GM18867 (cell line): ENCODE data around the gene RSPH10B.
"Not testable (repeated sequence)": the region's sequence is repeated elsewhere in the genome, so short reads cannot be mapped to it uniquely, and the experiment has no call there.

Source experiments
- ATAC-seq: cut with Tn5 transposase; IDR thresholded peaks from one replicate; pipeline ENCODE4 v1.9.1; 2021; ENCODE audit warnings: mild to moderate bottlenecking, moderate library complexity; ENCODE audit not compliant: unreplicated experiment

RSPH10B gene

DNA sequence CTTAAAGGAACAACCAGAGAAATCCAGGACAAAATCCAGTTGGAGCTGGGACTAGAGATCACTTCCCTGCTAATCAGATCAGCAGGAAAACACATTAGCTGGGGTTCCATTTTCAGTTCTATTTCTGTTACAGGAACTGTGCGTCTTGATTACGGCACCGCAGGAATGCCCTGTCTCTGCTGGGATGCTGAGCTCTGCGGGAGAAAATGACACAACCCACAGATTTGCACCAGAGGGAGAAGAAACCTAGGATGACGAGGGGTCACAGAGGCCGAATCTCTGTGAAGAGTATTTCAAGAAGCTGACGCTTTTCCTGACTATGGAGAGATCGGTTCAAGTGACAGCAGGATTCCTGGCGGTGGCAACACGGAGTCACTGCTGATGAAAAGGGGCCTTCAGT, 40.2 kb downstream of the RSPH10B start:
- ATAC-seq, result not testable (repeated sequence)

- not testable (repeated sequence) for ATAC-seq
Measured at GRCh38 chr7:5926263-5926870, 44.1 kb downstream of the RSPH10B start.

DNA sequence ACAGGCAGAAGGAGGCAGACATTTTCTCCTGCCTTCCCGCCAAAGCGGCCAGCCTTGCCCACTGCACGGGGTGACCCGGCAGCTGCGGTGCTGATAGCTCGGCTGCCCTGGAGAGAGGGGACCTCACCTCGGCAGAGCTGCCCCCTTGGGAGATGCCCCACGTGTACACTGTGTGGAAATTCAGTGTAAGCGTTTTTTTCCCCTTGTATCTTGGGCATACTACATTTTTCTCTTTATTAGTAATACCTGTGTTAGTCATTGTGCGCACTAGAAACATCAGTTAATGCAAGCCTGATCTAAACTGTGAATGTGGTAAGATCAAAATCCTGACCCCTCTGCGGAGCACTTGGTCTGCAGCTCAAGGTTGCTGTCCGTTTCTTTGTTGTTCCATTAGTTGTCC, 45.9 kb downstream of the RSPH10B start:
- ATAC-seq, result not testable (repeated sequence)

DNA sequence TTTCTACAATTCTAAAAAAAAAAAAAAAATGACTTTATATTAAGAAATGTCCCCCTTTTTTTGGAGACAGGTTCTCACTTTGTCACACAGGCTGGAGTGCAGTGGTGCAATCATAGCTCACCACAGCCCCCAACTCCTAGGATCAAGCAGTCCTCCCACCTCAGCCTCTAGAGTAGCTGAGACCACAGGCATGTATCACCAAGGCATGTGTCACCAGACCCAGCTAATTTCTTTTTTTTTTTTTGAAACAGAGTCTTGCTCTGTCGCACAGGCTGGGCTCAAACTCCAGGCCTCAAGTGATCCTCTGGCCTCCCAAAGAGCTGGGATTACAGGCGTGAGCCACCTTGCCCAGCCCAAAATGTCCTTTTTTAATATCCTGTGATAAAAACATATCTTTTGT, 46.3 kb downstream of the RSPH10B start:
- ATAC-seq, result not testable (repeated sequence)

DNA sequence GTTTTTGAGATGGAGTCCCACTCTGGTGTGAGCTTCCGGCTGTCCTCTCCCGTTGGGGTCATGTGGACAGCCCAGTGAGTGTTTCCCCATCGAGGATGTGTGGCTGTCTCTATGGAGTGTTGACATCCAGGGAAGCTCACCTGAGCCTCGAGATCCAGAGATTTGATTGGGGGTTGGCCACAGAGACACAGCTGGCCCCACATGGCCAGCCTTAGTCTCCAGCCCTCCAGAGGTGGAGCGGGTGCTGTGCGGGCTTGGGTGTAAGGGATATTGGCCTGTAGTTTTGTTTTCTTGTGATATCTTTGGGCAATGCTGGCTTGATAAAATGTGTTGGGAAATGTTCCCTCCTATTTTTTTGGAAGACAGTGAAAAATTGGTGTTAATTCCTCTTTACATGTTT, 54.0 kb downstream of the RSPH10B start:
- ATAC-seq, result not testable (repeated sequence)

GRCh38 chr7:5908835-5909234, 61.7 kb downstream of the RSPH10B start:
- not testable (repeated sequence) for ATAC-seq

GRCh38 chr7:5904726-5905125, 65.8 kb downstream of the RSPH10B start:
- ATAC-seq, result not testable (repeated sequence)

DNA sequence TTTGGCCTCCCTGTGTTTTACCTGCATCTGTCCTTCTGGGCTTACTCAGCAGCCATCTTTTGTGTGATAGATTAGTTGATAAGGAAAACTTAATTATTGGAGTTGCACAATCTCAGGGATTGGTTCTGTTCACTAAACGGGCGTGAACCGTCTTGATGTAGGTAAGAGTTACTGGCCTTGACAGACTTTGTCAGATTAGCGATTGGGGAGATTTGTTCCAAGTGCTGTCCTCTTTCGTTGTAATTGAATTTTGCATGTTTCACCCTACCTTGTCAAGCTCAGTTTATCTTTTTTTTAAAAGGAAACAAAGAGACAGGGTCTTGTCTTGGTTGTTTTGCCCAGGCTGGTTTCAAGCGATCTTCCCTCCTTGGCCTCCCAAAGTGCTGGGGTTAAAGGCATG, 67.5 kb downstream of the RSPH10B start:
- ATAC-seq, result not testable (repeated sequence)

DNA sequence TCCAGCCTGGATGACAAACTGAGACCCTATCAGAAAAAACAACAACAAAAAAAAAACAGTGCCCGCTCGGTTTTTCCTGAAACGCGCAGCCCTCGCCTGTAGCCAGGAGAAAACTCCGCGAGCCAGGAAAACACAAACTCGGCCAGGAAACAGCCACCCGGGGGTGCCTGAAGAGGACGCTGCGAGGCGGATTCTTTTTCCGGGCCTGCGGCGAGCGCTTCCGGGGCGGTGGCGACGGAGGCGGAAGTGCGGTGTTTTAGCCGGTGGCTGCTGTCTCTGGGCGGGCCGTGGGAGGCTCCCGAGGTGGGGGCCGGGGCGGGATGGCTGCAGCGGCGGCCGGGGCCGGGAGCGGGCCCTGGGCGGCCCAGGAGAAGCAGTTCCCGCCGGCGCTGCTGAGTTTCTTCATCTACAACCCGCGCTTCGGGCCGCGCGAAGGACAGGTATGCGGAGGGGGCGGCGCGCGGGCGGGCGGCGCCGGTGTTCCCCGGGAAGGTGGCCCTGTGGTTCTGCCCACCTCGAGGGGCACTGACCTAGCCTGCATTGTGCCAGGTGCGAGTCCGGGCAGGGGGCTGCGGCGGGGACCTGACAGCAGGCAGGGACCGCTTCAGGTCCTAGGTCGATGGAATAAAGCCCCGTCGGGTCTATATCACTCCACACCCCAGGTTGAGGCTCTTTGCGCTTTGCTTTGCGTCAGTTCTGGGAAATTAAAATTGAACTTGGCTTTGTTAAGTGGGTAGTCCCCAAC, 71.8 kb downstream of the RSPH10B start, which contains the start of gene CCZ1:
Gene CCZ1, plus strand, starts transcription at position 254 of the 745 bp plus-strand sequence. Its CDS starts 67 bp downstream, at position 321.
- ATAC-seq, result peak; percentile 91

GRCh38 chr7:5897369-5897919, 73.0 kb downstream of the RSPH10B start:
- not testable (repeated sequence) for ATAC-seq

GRCh38 chr7:5892498-5892897, 78.0 kb downstream of the RSPH10B start:
- ATAC-seq, result no peak

DNA sequence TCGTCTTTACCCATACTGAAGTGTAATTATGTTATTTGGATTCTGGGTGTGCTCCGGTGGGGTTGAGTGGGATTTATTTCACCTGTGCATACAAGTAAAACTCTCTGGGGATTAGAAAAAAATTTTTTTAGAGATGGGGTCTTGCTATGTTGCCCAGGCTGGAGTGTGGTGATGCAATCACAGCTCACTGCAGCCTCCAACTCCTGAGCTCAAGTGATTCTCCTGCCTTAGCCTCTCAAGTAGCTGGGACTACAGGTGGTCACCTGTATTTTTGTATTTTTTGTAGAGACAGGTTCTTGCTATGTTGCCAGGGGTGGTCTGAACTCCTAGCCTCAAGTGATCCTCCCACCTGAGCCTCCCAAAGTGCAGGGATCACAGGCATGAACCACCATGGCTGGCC, 80.2 kb downstream of the RSPH10B start:
- ATAC-seq, result not testable (repeated sequence)

- not testable (repeated sequence) for ATAC-seq
Measured at GRCh38 chr7:5888021-5888420, 82.5 kb downstream of the RSPH10B start.

DNA sequence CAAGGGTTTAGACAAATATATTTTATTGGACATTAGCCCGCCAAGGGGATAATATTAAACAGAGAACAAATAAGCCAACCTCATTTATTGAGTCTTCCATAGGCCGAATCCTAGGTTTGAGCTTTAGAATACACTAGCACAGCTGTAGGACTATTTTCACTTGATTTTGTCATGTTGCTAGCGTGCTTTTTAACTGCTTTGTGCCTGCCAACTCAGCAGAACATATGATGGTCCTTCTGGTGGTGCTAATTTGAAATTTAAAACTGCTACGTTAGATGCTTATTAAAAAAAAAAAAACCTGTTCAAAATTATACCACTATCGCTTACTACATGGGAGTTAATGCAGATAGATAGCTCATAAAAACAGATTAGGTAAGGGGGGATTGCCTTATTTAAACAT, 86.1 kb downstream of the RSPH10B start:
- ATAC-seq, result not testable (repeated sequence)

GRCh38 chr7:5880106-5880505, 90.4 kb downstream of the RSPH10B start:
- not testable (repeated sequence) for ATAC-seq

DNA sequence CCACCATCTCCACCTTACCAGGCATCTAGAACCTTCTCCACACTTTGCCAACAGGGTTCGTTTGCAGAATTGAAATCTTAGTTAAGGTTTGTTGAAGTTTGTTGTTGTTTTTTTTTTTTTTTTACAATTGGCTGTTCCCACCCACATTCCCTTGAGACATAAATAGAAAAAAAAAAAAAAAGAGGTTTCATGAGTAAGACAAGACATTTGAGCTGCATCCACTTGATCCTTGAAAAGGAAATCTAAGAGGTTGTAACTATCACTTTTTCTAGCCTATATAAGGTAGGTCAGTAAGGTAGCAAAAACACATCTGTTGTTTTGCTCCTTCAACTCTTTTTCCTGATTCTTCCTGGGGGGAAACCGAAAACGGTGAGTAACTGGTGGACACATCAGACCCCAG, 90.9 kb downstream of the RSPH10B start:
- ATAC-seq, result not testable (repeated sequence)
